Activated CD8-positive, alpha-beta T cell treated with anti-CD3 and anti-CD28 coated beads for 36 hours (primary cell): ENCODE measurements around the gene EIF2B2. TPM values are rescaled to one million over a fixed set of nuclear protein-coding genes. Genes with fewer than 3 reads are reported as not detected.
"Not testable (repeated sequence)": the region's sequence is repeated elsewhere in the genome, so short reads cannot be mapped to it uniquely, and the experiment has no call there.

Experiments used
- ATAC-seq: fragments of 200-7000 bp; cut with Tn5 transposase; one replicate; pipeline ENCODE4 v1.10.0; 2021; ENCODE audit warnings: mild to moderate bottlenecking, moderate library complexity
- CTCF ChIA-PET: fragments of 350-600 bp; sonication (Branson Sonifier 250); formaldehyde crosslinking; loops from one replicate; lab custom pipeline; 2021; ENCODE audit warnings: antibody characterized with exemption; lab: Charles Lee
- POLR2A ChIA-PET: fragments of 350-600 bp; sonication (Branson Sonifier 250); formaldehyde crosslinking; loops from one replicate; lab custom pipeline; 2021; ENCODE audit warnings: antibody characterized with exemption; lab: Charles Lee
- DNase-seq: peaks from one replicate; pipeline ENCODE4 v3.0.0-alpha.2; 2020
- H3K27ac Mint-ChIP-seq: one replicate; pipeline ENCODE4 v1.8.0; 2021; ENCODE audit warnings: mild to moderate bottlenecking, mixed read lengths
- H3K27me3 Mint-ChIP-seq: one replicate; pipeline ENCODE4 v1.8.0; 2021; ENCODE audit warnings: mixed read lengths
- H3K36me3 Mint-ChIP-seq: one replicate; pipeline ENCODE4 v1.8.0; 2021; ENCODE audit warnings: low read depth, mixed read lengths
- H3K4me1 Mint-ChIP-seq: one replicate; pipeline ENCODE4 v1.8.0; 2021; ENCODE audit warnings: low read depth, mixed read lengths
- H3K4me3 Mint-ChIP-seq: one replicate; pipeline ENCODE4 v1.8.0; 2021; ENCODE audit warnings: mild to moderate bottlenecking, moderate library complexity, mixed read lengths
- H3K9me3 Mint-ChIP-seq: one replicate; pipeline ENCODE4 v1.8.0; 2021; ENCODE audit warnings: mixed read lengths
- CTCF ChIP-seq: fragments of 200-600 bp; IDR thresholded peaks from one replicate; pipeline ENCODE4 v1.8.0; 2022; ENCODE audit warnings: antibody characterized with exemption, mild to moderate bottlenecking
- intact Hi-C: fragments of 100-400 bp; cut with micrococcal nuclease; formaldehyde crosslinking; loops from one replicate; pipeline ENCODE4 v1.10.0; 2022
- total RNA-seq, 2 experiments: library from RNA; stranded (reverse); gene quantifications; one replicate each; pipeline ENCODE4 v1.2.3, GENCODE V29; 2021

The EIF2B2 gene
- total RNA-seq, 2 experiments from 2014 or later: 50.5 to 51.9 TPM

DNA sequence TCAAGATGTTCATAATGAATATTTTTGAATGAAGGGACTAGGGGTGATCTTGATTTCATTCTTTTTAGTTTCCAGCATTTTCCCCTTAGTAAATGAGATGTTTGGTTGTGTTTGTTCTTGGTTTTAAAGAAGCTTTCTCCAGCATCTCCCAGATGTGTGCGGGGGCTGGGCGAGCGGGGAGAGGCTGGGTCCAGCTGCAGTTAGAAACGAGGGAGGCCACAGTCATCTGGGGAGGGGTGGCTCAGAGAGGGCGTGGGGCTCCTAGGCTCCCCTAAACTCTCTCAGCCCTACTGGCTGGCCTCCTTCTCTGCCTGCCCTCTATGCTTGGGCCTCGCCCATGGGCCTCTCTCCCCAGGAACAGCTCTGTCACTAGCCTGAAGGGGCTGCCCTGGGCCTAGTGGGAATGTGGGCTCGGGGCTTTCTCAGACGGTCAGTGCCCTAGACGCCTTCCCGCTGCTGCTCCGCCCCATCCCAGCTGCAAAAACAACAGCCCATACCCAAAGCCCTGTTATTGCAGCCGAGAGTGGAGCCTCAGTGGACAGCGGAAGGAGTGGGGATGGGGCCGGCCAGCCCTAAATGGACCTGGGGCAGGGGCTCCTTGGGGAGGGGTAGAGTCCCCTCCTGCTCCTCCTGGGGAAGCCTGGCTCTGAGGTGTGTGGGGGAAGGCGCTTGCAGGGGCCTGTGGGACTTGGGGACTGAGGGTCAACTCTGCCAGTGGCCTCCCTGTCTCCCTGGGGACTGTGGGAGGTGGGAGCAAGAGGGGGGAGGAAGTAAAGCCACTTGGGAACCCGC lies 18.3 kb upstream of the EIF2B2 start:
- intact Hi-C loops: no loop called here
- H3K4me1 Mint-ChIP-seq: no peaks in the 10 kb centered on the region
- H3K27ac Mint-ChIP-seq: no peak overlapping the region
- H3K27me3 Mint-ChIP-seq: no peaks in the 10 kb centered on the region
- no peaks in the 10 kb centered on the region for H3K36me3 Mint-ChIP-seq
- ChIA-PET POLR2A (interaction anchor here (1.9 kb wide), 1 partner anchor 19 kb away, joined by 8 read pairs; the partner anchor contains the start of gene EIF2B2), CTCF (interaction anchor here (1.3 kb wide), 1 partner anchor 38 kb away, joined by 4 read pairs; no protein-coding TSS in a partner anchor)
- DNase-seq: no peak
- H3K9me3 Mint-ChIP-seq: no peaks in the 10 kb centered on the region
- no peak for TF ChIP-seq CTCF
- no peak for ATAC-seq
- no peak overlapping the region for H3K4me3 Mint-ChIP-seq

DNA sequence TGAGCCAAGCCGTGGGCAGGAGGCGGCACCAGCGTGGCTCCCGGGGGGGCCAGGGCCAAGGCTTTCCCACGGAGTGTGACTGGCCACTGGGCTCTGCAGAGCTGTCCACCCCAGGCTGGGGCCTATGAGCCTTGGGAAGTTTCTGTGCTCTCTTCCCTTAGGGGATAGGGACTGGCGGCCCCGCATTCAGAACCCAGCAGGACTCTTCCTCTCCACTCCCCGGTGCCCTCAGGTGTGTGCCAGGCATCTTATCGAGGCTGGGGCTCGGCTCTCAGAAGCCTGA lies 17.8 kb upstream of the EIF2B2 start:
- POLR2A ChIA-PET: interaction anchor here (1.9 kb wide), 1 partner anchor 18 kb away, joined by 8 read pairs; the partner anchor contains the start of gene EIF2B2
- TF ChIP-seq CTCF: no peak
- no peaks in the 10 kb centered on the region for H3K9me3 Mint-ChIP-seq
- no peak overlapping the region for H3K4me3 Mint-ChIP-seq
- no peaks in the 10 kb centered on the region for H3K36me3 Mint-ChIP-seq
- no peak overlapping the region for H3K27ac Mint-ChIP-seq
- CTCF ChIA-PET: interaction anchor here (1.3 to 1.9 kb wide), 2 partner anchors 39 to 103 kb away, joined by 4 to 5 read pairs; no protein-coding TSS in a partner anchor
- intact Hi-C loops: no loop called here
- DNase-seq (no peak), ATAC-seq (no peak)
- H3K4me1 Mint-ChIP-seq: no peaks in the 10 kb centered on the region
- H3K27me3 Mint-ChIP-seq: no peaks in the 10 kb centered on the region

DNA sequence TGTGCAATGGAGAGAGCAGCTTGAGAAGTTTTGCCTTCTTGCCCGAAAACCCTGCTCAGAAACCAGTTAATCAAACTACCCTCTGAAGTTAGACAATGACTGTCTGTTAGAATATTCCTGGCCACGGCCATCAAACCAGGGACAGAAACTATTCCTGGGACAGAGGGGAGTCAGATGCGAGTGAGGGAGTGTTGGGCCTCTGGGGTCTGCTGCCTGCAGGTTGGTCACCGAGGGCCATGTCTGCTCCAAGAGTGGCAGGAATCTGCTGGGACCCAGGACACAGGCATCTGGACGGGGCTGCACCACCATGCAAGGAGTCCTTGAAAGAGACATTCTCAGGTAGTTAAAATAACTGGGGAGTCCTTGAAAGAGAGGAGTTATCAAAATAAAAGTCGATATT lies 16.9 kb upstream of the EIF2B2 start:
- Mint-ChIP-seq H3K9me3 (no peaks in the 10 kb centered on the region), H3K27me3 (no peaks in the 10 kb centered on the region), H3K4me1 (no peaks in the 10 kb centered on the region), H3K36me3 (no peaks in the 10 kb centered on the region), H3K27ac (no peak overlapping the region), H3K4me3 (no peak overlapping the region)
- CTCF ChIA-PET: interaction anchor here (1.9 kb wide), 1 partner anchor 103 kb away, joined by 5 read pairs; no protein-coding TSS in a partner anchor
- DNase-seq (no peak), ATAC-seq (no peak)
- POLR2A ChIA-PET: interaction anchor here (1.9 kb wide), 1 partner anchor 17 kb away, joined by 8 read pairs; the partner anchor contains the start of gene EIF2B2
- no peak for TF ChIP-seq CTCF
- intact Hi-C loops: no loop called here

DNA sequence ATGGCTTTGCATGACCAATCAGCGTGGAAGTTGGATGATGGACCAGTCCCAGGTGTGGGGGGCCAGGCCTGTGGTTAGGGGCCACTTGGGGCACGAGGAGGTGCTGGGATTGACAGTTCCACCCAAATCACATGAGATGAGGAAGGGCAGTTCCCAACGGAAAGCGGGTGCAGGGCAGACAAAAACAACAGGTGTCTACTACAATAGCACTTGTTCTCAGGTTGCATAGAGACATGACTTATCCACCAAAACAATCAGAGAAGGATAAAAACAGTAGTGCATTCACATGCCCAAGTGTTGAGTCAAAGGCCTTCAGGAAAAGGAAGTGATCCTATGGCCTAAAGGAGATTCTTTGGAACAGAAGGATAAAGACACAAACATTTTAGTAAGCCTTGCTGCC lies 14.6 kb upstream of the EIF2B2 start:
- Mint-ChIP-seq H3K4me1 (no peaks in the 10 kb centered on the region), H3K27ac (no peak overlapping the region), H3K27me3 (no peaks in the 10 kb centered on the region), H3K36me3 (no peaks in the 10 kb centered on the region), H3K9me3 (no peaks in the 10 kb centered on the region), H3K4me3 (no peak overlapping the region)
- ChIA-PET CTCF (interaction anchor here (0.7 to 0.9 kb wide), 2 partner anchors 82 to 127 kb away, joined by 3 to 5 read pairs; no protein-coding TSS in a partner anchor), POLR2A (interaction anchor here (0.8 kb wide), 1 partner anchor 15 kb away, joined by 3 read pairs; no protein-coding TSS in a partner anchor)
- TF ChIP-seq CTCF: no peak
- no peak for ATAC-seq
- no peak for DNase-seq
- intact Hi-C loops: no loop called here

DNA sequence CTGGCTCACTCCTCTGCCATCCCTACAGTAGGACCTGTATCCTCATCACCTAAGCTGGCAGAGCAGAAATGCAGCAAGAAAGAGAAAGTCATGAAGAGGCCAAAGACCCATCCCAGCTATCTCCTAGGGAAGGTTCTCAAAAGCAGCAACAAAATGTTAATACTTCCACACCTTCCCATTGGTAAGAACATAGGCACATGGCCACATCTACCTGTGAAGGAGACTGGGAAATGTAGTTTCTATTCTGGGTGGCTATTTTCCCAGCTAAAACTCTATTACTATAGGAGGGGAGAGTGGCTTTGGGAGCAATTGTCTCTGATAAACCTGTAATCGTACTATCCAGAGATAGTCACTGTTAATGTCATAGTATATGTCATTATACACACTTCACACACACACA lies 13.7 kb upstream of the EIF2B2 start:
- Mint-ChIP-seq H3K4me3 (no peak overlapping the region), H3K9me3 (no peaks in the 10 kb centered on the region), H3K27me3 (no peaks in the 10 kb centered on the region), H3K36me3 (no peaks in the 10 kb centered on the region), H3K27ac (no peak overlapping the region), H3K4me1 (no peaks in the 10 kb centered on the region)
- intact Hi-C loops: no loop called here
- ChIA-PET POLR2A (interaction anchor here (0.8 to 0.9 kb wide), 2 partner anchors 14 to 35 kb away, joined by 3 read pairs; partner anchors contain the start of gene EIF2B2), CTCF (no interaction called here)
- no peak for TF ChIP-seq CTCF
- no peak for DNase-seq
- no peak for ATAC-seq

DNA sequence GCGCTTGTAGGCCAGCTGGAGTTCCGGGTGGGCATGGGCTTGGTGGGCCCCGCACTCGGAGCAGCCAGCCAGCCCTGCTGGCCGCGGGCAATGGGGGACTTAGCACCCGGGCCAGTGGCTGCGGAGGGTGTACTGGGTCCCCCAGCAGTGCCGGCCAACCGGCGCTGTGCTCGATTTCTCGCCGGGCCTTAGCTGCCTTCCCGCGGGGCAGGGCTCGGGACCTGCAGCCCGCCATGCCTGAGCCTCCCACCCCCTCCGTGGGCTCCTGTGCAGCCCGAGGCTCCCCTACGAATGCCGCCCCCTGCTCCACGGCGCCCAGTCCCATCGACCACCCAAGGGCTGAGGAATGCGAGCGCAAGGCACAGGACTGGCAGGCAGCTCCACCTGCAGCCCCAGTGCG lies 8.5 kb upstream of the EIF2B2 start:
- H3K9me3 Mint-ChIP-seq, H3K4me3 Mint-ChIP-seq, DNase-seq, H3K4me1 Mint-ChIP-seq, H3K36me3 Mint-ChIP-seq, H3K27me3 Mint-ChIP-seq, CTCF ChIA-PET, ATAC-seq, H3K27ac Mint-ChIP-seq, intact Hi-C loops, POLR2A ChIA-PET: not testable (repeated sequence)

GRCh38 chr14:74995781-74996180 lies 6.9 kb upstream of the EIF2B2 start:
- CTCF ChIA-PET, H3K27me3 Mint-ChIP-seq, POLR2A ChIA-PET, H3K27ac Mint-ChIP-seq, H3K4me3 Mint-ChIP-seq, intact Hi-C loops, H3K36me3 Mint-ChIP-seq, DNase-seq, H3K4me1 Mint-ChIP-seq, ATAC-seq, H3K9me3 Mint-ChIP-seq: not testable (repeated sequence)
